Measurements from ENCODE around the gene FMN1. TPM values are rescaled to one million over a fixed set of nuclear protein-coding genes. Genes with fewer than 3 reads are reported as not detected.

The FMN1 gene
- total and polyA plus RNA-seq, 2 of the 8 experiments (the other 6 are each of a cell fraction or from before 2014, with no cell fraction given): 0.27 to 3.7 TPM

DNA sequence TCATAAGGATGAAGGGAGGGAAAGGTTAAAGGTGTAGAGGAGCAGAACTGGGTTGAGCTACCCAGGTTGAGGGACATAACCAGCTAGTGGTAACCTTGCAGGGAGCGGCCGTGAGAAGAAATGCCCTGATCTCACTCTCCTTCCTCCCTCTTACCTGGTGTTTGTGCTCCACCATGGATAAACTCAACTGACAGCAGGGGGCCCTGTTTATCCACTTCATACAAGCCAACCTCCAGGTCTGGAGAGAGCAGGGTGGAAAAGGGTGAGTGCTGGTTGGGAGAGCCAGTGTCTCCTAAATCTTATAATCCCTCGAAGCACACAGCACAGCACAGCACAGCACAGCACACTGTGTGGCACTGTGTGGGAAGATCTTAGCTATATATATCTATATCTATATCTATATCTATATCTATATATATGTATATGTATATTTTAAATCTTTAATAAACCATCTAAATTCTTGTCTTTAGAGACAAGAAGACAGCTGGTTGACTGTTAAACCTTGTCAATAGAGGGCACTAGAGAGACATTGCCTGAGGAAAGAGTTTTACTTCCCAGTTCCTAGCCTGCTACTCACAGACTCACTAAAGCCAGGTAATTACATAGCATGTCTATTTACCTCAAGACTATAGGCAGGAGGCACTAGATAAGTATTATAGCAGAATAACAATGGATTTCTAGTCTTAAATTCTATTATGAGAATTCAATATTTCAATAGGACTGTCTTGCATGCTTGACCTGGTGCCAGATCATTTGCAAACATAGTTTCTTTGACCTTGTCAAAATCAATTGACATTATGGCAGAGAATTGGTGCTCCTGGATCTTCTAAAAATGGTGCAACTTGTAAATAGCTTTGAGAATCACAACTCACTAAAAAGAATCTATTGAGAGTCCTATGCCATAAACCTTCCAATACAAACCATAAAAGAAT lies 21.7 kb upstream of the FMN1 start:
- no peaks in the 10 kb centered on the region for H3K9me3 ChIP-seq (ENCODE audit: insufficient read depth in 2 of 2, low read depth in 1 of 2, low read length in 1 of 2)
- H4K20me1 ChIP-seq (replicated peaks in 1 of 2; ENCODE audit: control insufficient read depth in 1 of 2, insufficient read depth in 2 of 2, low read length in 2 of 2): no peaks in the 10 kb centered on the region
- DNase-seq (ENCODE audit: low read depth in 1 of 2, low spot score in 2 of 2): no peak
- TF ChIP-seq RAD21 (IDR thresholded peaks at IDR 0.05 in 1 of 2, conservative IDR thresholded peaks at IDR 0.05 in 1 of 2; ENCODE audit: low read depth in 2 of 2, low read length in 2 of 2) (peak; percentile 40 to 55), CREB1 (IDR thresholded peaks at IDR 0.05) (no peak), RFX5 (IDR thresholded peaks at IDR 0.05; ENCODE audit: borderline replicate concordance, low read depth, low read length) (no peak)
- TF ChIP-seq, protein P1, sequence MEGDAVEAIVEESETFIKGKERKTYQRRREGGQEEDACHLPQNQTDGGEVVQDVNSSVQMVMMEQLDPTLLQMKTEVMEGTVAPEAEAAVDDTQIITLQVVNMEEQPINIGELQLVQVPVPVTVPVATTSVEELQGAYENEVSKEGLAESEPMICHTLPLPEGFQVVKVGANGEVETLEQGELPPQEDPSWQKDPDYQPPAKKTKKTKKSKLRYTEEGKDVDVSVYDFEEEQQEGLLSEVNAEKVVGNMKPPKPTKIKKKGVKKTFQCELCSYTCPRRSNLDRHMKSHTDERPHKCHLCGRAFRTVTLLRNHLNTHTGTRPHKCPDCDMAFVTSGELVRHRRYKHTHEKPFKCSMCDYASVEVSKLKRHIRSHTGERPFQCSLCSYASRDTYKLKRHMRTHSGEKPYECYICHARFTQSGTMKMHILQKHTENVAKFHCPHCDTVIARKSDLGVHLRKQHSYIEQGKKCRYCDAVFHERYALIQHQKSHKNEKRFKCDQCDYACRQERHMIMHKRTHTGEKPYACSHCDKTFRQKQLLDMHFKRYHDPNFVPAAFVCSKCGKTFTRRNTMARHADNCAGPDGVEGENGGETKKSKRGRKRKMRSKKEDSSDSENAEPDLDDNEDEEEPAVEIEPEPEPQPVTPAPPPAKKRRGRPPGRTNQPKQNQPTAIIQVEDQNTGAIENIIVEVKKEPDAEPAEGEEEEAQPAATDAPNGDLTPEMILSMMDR (IDR thresholded peaks at IDR 0.05; ENCODE audit: control extremely low read depth in 1 of 3, insufficient read depth in 1 of 3, low read depth in 1 of 3, low read length in 3 of 3): peak in 2 of 3 experiments; percentile 46 to 51; a peak in 2 of 4 replicates
- H3K56ac ChIP-seq (replicated peaks; ENCODE audit: insufficient read length, low read depth, low read length): no peak overlapping the region
- WGBS, 2 experiments (ENCODE audit: extremely low coverage in 1 of 2, insufficient coverage in 1 of 2, insufficient read length in 1 of 2, insufficient replicate concordance in 2 of 2, low coverage in 1 of 2, low lambda C conversion rate in 2 of 2, missing lambda C conversion rate in 1 of 2): 95% methylated on average over 3 of the region's 3 CpGs; no CpG with 5 or more reads in 1 of the 2 experiments
- H2BK15ac ChIP-seq (ENCODE audit: low read length): no peak overlapping the region
- ChIA-PET POLR2A (ENCODE audit: partially characterized antibody) (interaction anchor here (0.6 kb wide), 1 partner anchor 22 kb away, joined by 3 read pairs; the partner anchor contains the start of gene FMN1), CTCF (ENCODE audit: partially characterized antibody) (interaction anchor here (0.6 to 5.8 kb wide), 25 partner anchors 8 to 561 kb away, joined by 3 to 65 read pairs (median 4); partner anchors contain the start of gene FMN1)
- H2AFZ ChIP-seq (ENCODE audit: low read length): no peak overlapping the region
- no peaks in the 10 kb centered on the region for H3K4me1 ChIP-seq (replicated peaks in 1 of 4; ENCODE audit: control insufficient read depth in 3 of 4, insufficient read depth in 4 of 4, low read length in 3 of 4)
- FAIRE-seq: peak; percentile 32
- no peaks in the 10 kb centered on the region for H3K23me2 ChIP-seq (ENCODE audit: low read depth, low read length)
- H3K79me1 ChIP-seq (ENCODE audit: low read depth, low read length): no peaks in the 10 kb centered on the region
- no peak overlapping the region for H3K18ac ChIP-seq (ENCODE audit: extremely low read depth, low read length)
- H2BK5ac ChIP-seq (ENCODE audit: low read depth, low read length): no peak overlapping the region
- no peak overlapping the region for H3K23ac ChIP-seq (ENCODE audit: insufficient read length)
- no peak overlapping the region for H4K8ac ChIP-seq (ENCODE audit: extremely low read depth, insufficient read depth, low read length)
- H4K5ac ChIP-seq (ENCODE audit: insufficient read length, low read depth, low read length): no peak overlapping the region
- no peaks in the 10 kb centered on the region for H3K27me3 ChIP-seq (replicated peaks in 1 of 4; ENCODE audit: control insufficient read depth in 3 of 4, extremely low read depth in 1 of 4, insufficient read depth in 3 of 4, low read length in 3 of 4)
- no peak overlapping the region for H4K91ac ChIP-seq (replicated peaks; ENCODE audit: insufficient read length, low read length)
- no peak overlapping the region for H2BK120ac ChIP-seq (replicated peaks; ENCODE audit: low read depth, low read length)
- H3K14ac ChIP-seq (ENCODE audit: insufficient read length): no peak overlapping the region
- H3K4me3 ChIP-seq (ENCODE audit: extremely low read depth in 1 of 4, insufficient read depth in 2 of 4, low read depth in 3 of 4, low read length in 4 of 4): no peak overlapping the region
- no peak overlapping the region for H3K27ac ChIP-seq (ENCODE audit: low read depth, low read length)
- H2BK20ac ChIP-seq (ENCODE audit: low read length): no peak overlapping the region
- no peaks in the 10 kb centered on the region for H3K79me2 ChIP-seq (ENCODE audit: control insufficient read depth in 1 of 2, insufficient read depth in 2 of 2, low read length in 2 of 2)
- H3K4me2 ChIP-seq (ENCODE audit: insufficient read depth in 1 of 2, low read depth in 2 of 2, low read length in 2 of 2): no peak overlapping the region
- no peak overlapping the region for H3K4ac ChIP-seq (replicated peaks; ENCODE audit: insufficient read length, low read depth, low read length)
- H2BK12ac ChIP-seq (ENCODE audit: low read depth, low read length): no peak overlapping the region
- H3K36me3 ChIP-seq (ENCODE audit: control insufficient read depth in 2 of 4, insufficient read depth in 4 of 4, low read length in 3 of 4): no peaks in the 10 kb centered on the region
- no peak overlapping the region for H2AK5ac ChIP-seq (ENCODE audit: low read depth, low read length)
- no peak overlapping the region for H3K9ac ChIP-seq (replicated peaks in 1 of 4; ENCODE audit: extremely low read depth in 1 of 4, low read depth in 3 of 4, low read length in 3 of 4)
